ENCODE results near the gene SDK1. TPM values are rescaled to one million over a fixed set of nuclear protein-coding genes. Genes with fewer than 3 reads are reported as not detected.
"Not testable (repeated sequence)": the region's sequence is repeated elsewhere in the genome, so short reads cannot be mapped to it uniquely, and the experiment has no call there.

SDK1 gene
- total RNA-seq, 2 donors from 2014 or later, result 19.8 to 32.4 TPM

DNA sequence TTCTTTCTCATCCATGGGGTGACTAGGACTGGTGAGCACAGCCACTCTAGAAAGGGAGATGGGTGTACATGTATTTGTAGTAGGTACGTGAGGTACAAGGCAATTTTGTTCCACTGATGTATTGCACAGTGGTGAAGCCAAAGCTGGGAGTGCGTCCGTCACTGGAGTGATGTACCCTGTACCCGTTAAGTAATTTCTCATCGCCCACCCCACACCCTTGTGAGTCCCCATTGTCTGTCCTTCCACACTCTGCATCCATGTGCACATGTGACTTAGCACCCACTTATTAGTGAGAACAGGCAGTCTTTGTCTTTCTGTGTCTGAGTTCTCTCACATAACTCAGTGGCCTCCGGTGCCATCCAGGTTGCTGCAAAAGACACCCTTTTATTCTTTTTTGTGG lies 658.3 kb downstream of the SDK1 start:
- no peak for TF ChIP-seq POLR2A (IDR thresholded peaks at IDR 0.05)
- no peak for TF ChIP-seq CTCF (IDR thresholded peaks at IDR 0.05)
- Histone ChIP-seq H3K9me3 (no peaks in the 10 kb centered on the region), H3K4me3 (no peak overlapping the region), H3K27me3 (no peaks in the 10 kb centered on the region), H3K27ac (no peak overlapping the region), H3K36me3 (replicated peaks in 1 of 2; ENCODE audit: insufficient read depth in 1 of 2, low read depth in 2 of 2) (no peaks in the 10 kb centered on the region), H3K4me1 (peaks cover 13% of the 10 kb centered on the region)
- WGBS, 2 donors, result 93 to 99% methylated on average over 6 of the region's 6 CpGs
- intact Hi-C loops (cut with DNase I), result no loop called here
- ATAC-seq, result no peak
- no peak for DNase-seq

DNA sequence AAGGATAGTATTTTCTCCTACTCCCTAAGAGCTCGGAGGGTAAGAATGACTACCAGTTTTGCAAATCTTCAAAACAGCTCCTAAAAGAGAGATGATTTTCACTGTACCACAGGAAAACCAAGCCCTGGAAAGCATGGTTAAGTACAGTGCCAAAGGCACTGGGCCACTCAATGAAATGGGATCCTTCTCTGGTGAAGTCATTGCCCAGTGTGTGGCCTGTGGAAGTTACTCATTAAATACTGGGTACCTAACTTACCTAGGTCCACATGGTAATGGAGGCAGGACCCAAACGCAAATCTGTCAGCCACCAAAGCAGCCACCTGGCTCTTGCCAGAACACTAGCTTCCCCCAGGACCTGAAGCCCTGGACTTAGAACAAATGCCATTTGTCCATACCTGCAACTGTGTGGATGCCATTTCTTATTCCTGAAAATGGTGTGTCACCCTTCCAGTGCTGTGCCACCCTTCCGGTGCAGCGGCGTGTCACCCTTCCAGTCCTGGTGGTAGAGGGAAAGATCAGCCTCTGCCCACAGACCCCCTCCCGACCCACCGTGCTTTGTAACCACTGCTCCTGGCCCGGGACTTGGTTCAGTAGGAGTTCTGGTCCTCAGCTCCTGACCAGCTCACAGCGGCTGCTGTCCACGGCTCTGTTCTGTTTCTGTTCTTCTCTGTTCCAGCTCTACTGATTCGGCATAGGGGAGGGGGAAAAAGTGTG lies 659.2 kb downstream of the SDK1 start:
- Histone ChIP-seq H3K27ac (no peak overlapping the region), H3K9me3 (no peaks in the 10 kb centered on the region), H3K27me3 (no peaks in the 10 kb centered on the region), H3K4me1 (peaks cover 19% of the 10 kb centered on the region), H3K4me3 (no peak overlapping the region), H3K36me3 (replicated peaks in 1 of 2; ENCODE audit: insufficient read depth in 1 of 2, low read depth in 2 of 2) (no peaks in the 10 kb centered on the region)
- TF ChIP-seq CTCF (IDR thresholded peaks at IDR 0.05), result no peak
- no peak for TF ChIP-seq POLR2A (IDR thresholded peaks at IDR 0.05)
- no peak for DNase-seq
- ATAC-seq, result no peak
- intact Hi-C loops (cut with DNase I), result no loop called here
- WGBS, 2 donors, result 87 to 95% methylated on average over 10 to 11 of the region's 11 CpGs

DNA sequence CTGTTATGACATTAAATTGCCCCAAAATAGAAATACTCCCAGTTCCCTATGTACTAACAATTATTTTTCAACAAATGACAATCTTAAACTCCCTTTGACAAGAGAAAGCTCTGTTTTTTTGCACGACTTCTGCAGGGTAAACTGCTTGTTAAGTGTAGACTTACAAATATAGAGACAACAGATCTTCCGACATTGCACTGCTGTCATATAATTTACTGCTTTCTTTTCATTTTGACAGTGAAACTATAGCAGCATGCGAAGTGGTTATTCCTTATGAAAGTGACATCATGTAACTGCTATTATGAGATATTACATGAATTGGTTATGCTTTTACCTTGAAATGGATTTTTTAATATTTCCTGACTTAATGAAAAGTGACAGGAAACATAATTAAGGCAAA lies 659.9 kb downstream of the SDK1 start:
- ATAC-seq (no peak), DNase-seq (no peak)
- no peaks in the 10 kb centered on the region for H3K36me3 ChIP-seq (replicated peaks in 1 of 2; ENCODE audit: insufficient read depth in 1 of 2, low read depth in 2 of 2)
- H3K9me3 ChIP-seq, result no peaks in the 10 kb centered on the region
- H3K27ac ChIP-seq, result no peak overlapping the region
- peaks cover 27% of the 10 kb centered on the region for H3K4me1 ChIP-seq
- 95 to 96% methylated on average over 3 of the region's 3 CpGs for WGBS, 2 donors
- H3K27me3 ChIP-seq, result no peaks in the 10 kb centered on the region
- no peak overlapping the region for H3K4me3 ChIP-seq
- intact Hi-C loops (cut with DNase I), result no loop called here
- no peak for TF ChIP-seq POLR2A (IDR thresholded peaks at IDR 0.05)
- TF ChIP-seq CTCF (IDR thresholded peaks at IDR 0.05), result no peak

- 95% methylated on average over 14 of the region's 14 CpGs for WGBS, 2 donors
- intact Hi-C loops (cut with DNase I), result no loop called here
Measured at GRCh38 chr7:3961857-3962503, 660.9 kb downstream of the SDK1 start.

DNA sequence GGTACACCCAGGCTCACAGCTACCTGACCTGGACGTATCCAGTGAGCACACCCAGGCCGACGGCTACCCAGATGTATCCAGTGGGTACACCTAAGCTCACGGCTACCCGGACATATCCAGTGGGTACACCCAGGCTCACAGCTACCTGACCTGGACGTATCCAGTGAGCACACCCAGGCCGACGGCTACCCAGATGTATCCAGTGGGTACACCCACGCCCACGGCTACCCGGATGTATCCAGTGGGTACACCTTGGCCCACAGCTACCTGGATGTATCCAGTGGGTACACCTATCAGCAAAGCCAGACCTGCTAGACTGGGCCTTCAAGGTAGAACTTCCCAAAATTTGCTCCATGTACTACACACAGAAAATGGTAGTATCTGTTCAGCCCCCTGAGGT lies 662.7 kb downstream of the SDK1 start:
- H3K9me3 ChIP-seq; DNase-seq; intact Hi-C loops (cut with DNase I); H3K4me3 ChIP-seq; H3K36me3 ChIP-seq (replicated peaks in 1 of 2; ENCODE audit: insufficient read depth in 1 of 2, low read depth in 2 of 2); H3K27ac ChIP-seq; ATAC-seq; H3K27me3 ChIP-seq: not testable (repeated sequence)
- 90 to 95% methylated on average over 10 to 11 of the region's 11 CpGs for WGBS, 2 donors
- H3K4me1 ChIP-seq, result peaks cover 31% of the 10 kb centered on the region

More at GRCh38 chr7:3961857-3962503, 660.9 kb downstream of the SDK1 start:
- DNase-seq (no peak), ATAC-seq (no peak)
- no peak overlapping the region for H3K27ac ChIP-seq
- no peaks in the 10 kb centered on the region for H3K27me3 ChIP-seq
- no peaks in the 10 kb centered on the region for H3K9me3 ChIP-seq
- TF ChIP-seq CTCF (IDR thresholded peaks at IDR 0.05), result no peak
- no peak for TF ChIP-seq POLR2A (IDR thresholded peaks at IDR 0.05)
- peaks cover 37% of the 10 kb centered on the region for H3K4me1 ChIP-seq
- H3K36me3 ChIP-seq (replicated peaks in 1 of 2; ENCODE audit: insufficient read depth in 1 of 2, low read depth in 2 of 2), result no peaks in the 10 kb centered on the region
- H3K4me3 ChIP-seq, result no peak overlapping the region

Measured in body of pancreas (tissue), 4 donors.